OCI-LY1 (cell line): ENCODE results near the gene CCR7.

Experiments used
- EZH2 ChIP-seq: fragments of 200-600 bp; sonication (generic), shearing (Covaris generic); IDR thresholded peaks from 2 replicates; pipeline ENCODE4 v1.8.0; 2017; ENCODE audit warnings: borderline replicate concordance, mixed run types, mild to moderate bottlenecking, antibody characterized with exemption, low read length, moderate library complexity, mixed read lengths
- TF ChIP-seq, protein P1 (sequence below): fragments of 200-600 bp; sonication (generic), shearing (Covaris generic); IDR thresholded peaks from 2 replicates; pipeline ENCODE4 v1.5.1; 2017; ENCODE audit warnings: mild to moderate bottlenecking, antibody characterized with exemption, low read length, moderate library complexity, mixed read lengths

DNA sequence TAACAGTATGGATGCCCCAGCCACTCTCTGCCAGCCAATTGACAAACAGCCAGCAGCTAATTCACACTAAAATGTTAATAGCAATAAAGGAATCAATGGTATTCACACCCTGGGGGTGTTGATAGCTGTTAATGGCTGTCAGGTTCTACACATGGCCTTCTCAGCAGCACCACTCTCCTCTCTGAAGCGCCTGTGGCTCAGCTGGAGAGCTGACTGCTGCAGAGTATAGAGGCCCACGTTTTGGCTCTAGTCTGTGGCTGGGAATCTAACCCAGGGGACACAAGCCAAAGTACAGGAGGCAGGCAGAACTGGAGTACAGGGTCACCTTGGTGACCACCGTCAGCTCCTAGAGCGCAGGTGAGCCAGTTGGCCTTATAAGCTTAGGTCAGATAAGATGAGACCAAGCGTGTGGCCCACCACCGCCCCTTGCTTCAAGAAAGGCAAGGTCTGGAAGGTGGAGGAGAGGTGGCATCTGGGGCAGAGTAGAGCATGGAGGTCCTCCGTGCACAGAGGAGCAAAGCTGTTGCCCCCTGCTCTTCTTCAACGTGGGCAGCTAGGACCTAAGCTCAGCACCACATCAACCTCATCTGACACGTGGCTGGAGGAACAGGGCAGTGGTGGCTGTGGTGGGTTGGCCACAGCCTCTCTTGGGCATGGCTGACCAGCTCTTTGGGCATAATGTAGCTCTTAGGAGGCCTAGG lies 25.4 kb downstream of the CCR7 start:
- no peak for TF ChIP-seq EZH2
- TF ChIP-seq, protein P1, sequence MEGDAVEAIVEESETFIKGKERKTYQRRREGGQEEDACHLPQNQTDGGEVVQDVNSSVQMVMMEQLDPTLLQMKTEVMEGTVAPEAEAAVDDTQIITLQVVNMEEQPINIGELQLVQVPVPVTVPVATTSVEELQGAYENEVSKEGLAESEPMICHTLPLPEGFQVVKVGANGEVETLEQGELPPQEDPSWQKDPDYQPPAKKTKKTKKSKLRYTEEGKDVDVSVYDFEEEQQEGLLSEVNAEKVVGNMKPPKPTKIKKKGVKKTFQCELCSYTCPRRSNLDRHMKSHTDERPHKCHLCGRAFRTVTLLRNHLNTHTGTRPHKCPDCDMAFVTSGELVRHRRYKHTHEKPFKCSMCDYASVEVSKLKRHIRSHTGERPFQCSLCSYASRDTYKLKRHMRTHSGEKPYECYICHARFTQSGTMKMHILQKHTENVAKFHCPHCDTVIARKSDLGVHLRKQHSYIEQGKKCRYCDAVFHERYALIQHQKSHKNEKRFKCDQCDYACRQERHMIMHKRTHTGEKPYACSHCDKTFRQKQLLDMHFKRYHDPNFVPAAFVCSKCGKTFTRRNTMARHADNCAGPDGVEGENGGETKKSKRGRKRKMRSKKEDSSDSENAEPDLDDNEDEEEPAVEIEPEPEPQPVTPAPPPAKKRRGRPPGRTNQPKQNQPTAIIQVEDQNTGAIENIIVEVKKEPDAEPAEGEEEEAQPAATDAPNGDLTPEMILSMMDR, result no peak
